Measurements from ENCODE around the gene FOXD1.

DNA sequence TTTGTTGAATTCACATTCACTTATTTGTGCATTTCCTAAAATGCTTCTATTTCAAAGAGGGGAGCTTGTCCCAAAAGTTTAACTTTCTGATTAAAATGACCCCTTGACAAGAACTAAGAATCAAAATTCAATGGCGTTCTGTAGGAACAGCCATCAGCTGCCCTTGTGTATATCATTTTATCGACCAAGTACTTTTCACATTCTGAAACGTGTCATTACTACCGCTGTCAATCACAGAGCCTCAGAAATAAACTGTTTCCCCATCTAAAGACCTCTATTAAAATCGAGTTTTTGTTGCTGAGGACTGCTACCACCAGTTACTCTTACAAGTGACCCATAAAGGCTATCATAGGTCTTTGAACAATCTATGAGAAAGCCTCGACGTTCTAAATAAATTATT, 1.6 kb upstream of the FOXD1 start:
- TF ChIP-seq, protein P1, sequence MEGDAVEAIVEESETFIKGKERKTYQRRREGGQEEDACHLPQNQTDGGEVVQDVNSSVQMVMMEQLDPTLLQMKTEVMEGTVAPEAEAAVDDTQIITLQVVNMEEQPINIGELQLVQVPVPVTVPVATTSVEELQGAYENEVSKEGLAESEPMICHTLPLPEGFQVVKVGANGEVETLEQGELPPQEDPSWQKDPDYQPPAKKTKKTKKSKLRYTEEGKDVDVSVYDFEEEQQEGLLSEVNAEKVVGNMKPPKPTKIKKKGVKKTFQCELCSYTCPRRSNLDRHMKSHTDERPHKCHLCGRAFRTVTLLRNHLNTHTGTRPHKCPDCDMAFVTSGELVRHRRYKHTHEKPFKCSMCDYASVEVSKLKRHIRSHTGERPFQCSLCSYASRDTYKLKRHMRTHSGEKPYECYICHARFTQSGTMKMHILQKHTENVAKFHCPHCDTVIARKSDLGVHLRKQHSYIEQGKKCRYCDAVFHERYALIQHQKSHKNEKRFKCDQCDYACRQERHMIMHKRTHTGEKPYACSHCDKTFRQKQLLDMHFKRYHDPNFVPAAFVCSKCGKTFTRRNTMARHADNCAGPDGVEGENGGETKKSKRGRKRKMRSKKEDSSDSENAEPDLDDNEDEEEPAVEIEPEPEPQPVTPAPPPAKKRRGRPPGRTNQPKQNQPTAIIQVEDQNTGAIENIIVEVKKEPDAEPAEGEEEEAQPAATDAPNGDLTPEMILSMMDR (IDR thresholded peaks at IDR 0.05), result no peak
- TF ChIP-seq POLR2A (IDR thresholded peaks at IDR 0.05), result no peak
